Measurements from ENCODE around the gene BAG3.
"Not testable (repeated sequence)": the region's sequence is repeated elsewhere in the genome, so short reads cannot be mapped to it uniquely, and the experiment has no call there.

- TF ChIP-seq EZH2 (IDR thresholded peaks at IDR 0.05; ENCODE audit: insufficient read depth, poor library complexity, severe bottlenecking); EZH2phosphoT487 (IDR thresholded peaks at IDR 0.05; ENCODE audit: insufficient read depth, low read depth): not testable (repeated sequence)
These were observed 31.4 kb upstream of the BAG3 start for GRCh38 chr10:119619811-119620210.
